Body of pancreas (tissue), 4 donors: ENCODE measurements around the gene GRXCR1.

ENCODE experiments used
- CTCF ChIP-seq, 7 experiments: fragments of 450-650 bp in 4 of 7; fragments of 200-600 bp in 3 of 7; sonication (generic) in 3 of 7; IDR thresholded peaks; one replicate each; pipeline ENCODE4 v1.5.1; 2016 to 2019; ENCODE audit warnings: antibody characterized with exemption in 7 of 7
- POLR2A ChIP-seq, 3 donors: fragments of 450-650 bp; IDR thresholded peaks; one replicate each; pipeline ENCODE4 v1.6.1; 2016; ENCODE audit warnings: antibody characterized with exemption in 3 of 3, mild to moderate bottlenecking in 2 of 3

- no peak for TF ChIP-seq POLR2A (IDR thresholded peaks at IDR 0.05)
- TF ChIP-seq CTCF (IDR thresholded peaks at IDR 0.05): no peak
Observed at GRCh38 chr4:42923431-42923830, 30.9 kb downstream of the GRXCR1 start.
